H54 (cell line): ENCODE data around the gene BDH1.
"Not testable (repeated sequence)": the region's sequence is repeated elsewhere in the genome, so short reads cannot be mapped to it uniquely, and the experiment has no call there.

ENCODE experiments used
- DNase-seq: peaks from one replicate; pipeline ENCODE4 v3.0.0; 2011; ENCODE audit warnings: low spot score, mixed read lengths; ENCODE audit not compliant: insufficient read length
- FAIRE-seq: peaks from 3 replicates; lab custom pipeline; 2011; peaks lifted over from hg19 to GRCh38; lab: Jason Lieb, UNC
- POLR2A ChIP-seq: IDR thresholded peaks from 2 replicates; pipeline ENCODE4 v1.6.1; 2011; ENCODE audit warnings: low read depth, mild to moderate bottlenecking, low read length

The BDH1 gene

GRCh38 chr3:197523526-197523925 lies 32.2 kb downstream of the BDH1 start:
- DNase-seq (no peak), FAIRE-seq (no peak)
- no peak for TF ChIP-seq POLR2A

- no peak for TF ChIP-seq POLR2A
- DNase-seq (no peak), FAIRE-seq (no peak)
These were observed 32.8 kb downstream of the BDH1 start for GRCh38 chr3:197522881-197523441.

GRCh38 chr3:197522183-197522715 lies 33.5 kb downstream of the BDH1 start:
- TF ChIP-seq POLR2A, result no peak
- DNase-seq (no peak), FAIRE-seq (no peak)

DNA sequence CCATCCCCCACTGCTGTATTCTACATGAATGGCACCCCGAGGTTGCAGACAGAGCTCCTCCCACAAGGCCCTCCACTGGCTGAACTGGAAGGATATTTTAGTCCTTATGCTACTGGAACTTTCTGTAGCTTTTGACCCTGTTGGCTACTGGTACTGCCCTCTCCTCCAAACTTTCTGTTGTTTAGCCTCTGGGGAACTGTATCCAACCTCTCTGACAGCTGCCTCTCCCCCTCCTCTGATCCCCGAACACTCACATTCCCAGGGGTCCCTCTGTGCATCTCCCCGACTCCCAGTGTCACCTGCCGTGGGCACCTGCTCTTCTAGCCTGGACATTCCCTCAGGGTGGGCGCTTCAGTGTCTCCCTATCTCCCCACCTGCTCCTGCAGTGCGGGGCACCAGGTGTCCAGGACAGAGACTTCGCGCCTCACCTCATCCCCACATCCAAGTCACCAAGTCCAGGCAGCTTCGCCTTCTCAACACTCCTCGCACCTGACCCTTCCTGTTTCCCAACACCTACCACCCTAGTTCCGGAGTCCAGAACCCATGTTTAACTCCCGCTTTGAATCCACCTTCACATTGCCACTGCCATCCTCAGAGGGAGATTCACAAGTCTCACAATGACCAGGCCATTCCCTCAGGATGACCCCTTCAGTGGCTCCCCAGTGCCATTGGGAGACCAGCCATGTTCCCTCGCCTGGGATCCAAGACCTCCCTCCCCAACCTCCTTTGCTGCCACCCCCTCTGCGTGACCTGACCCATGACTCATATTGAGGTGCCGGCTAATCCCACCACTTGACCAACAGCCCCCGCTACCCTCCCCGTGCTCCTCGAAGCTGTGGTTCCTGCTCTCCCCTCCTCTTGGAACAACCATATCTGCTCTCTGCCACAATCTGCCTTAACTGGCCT lies 34.2 kb downstream of the BDH1 start:
- FAIRE-seq (no peak), DNase-seq (no peak)
- no peak for TF ChIP-seq POLR2A

- no peak for TF ChIP-seq POLR2A
- DNase-seq (peak; percentile 68), FAIRE-seq (no peak)
These were observed 35.2 kb downstream of the BDH1 start for GRCh38 chr3:197520311-197521276.

GRCh38 chr3:197519801-197520211 lies 36.0 kb downstream of the BDH1 start:
- no peak for TF ChIP-seq POLR2A
- DNase-seq, result no peak
- FAIRE-seq, result no peak

DNA sequence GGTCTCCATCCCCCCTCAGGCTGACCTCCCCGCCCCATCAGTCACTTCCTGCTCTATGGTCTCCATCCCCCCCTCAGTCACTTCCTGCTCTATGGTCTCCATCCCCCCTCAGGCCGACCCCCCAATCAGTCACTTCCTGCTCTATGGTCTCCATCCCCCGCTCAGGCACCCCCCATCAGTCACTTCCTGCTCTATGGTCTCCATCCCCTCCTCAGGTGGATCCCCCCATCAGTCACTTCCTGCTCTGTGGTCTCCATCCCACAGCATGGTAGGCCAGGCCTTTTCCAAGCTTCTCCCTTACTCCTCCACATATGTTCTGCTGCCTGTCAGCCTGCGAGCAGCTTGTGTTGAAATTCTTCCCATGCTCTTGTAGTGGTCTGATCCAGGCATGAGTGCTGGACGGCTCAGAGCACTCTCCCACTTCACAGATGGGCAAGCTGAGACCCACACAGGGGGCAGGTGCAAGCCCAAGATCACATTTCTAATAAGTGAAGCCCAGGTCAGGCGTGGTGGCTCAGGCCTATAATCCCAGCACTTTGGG lies 36.8 kb downstream of the BDH1 start:
- no peak for TF ChIP-seq POLR2A
- FAIRE-seq (no peak), DNase-seq (no peak)

- not testable (repeated sequence) for FAIRE-seq, DNase-seq
These were observed 37.7 kb downstream of the BDH1 start for GRCh38 chr3:197517922-197518683.

GRCh38 chr3:197516890-197517606 lies 38.7 kb downstream of the BDH1 start:
- DNase-seq, FAIRE-seq: not testable (repeated sequence)

DNA sequence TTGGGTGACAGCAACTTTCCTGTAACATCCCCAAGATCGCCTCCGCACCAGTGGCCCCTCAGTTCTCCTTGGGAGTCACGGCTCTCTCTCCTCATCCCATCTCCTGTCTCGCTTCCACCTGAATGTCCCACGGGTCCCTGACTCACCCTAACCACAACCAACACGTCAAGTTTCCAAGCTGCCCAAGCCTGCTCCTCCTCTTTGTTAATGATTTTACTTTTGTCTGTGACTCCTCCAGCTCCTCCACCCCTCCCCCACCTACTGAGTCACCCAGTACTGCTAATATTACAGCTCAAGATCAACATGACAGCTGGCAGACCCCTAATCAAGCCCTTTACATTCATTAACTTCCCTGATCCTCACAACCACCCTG lies 39.3 kb downstream of the BDH1 start:
- DNase-seq (peak; percentile 87), FAIRE-seq (peak; percentile 84)
- TF ChIP-seq POLR2A, result no peak

DNA sequence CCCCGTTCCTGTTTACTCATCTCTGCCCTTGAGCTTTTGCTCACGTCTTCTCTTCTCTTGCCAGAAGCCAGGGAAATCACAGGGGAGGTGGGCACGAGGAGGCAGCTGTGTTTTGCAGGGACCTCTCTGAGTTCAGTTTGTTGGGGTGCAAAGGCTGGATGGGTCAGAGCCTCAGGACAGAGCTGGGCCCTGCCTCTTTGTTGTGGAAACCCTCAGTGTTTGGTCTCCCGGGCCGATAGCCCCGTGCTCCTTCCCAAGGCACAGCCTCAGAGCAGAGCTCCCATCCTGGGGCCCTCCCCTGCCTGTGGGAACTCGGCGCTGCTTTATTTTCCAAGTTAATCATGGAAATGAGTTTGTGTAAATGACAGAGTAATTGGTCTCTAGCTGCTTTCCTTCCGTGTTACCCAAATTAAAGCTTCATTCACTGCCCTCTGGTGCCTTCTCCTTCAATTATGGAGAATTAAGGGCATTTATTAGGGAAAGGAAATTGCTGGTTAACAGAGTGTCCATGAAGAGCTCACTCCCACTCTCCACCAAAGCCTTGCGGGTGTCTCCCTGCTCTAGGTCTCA lies 40.9 kb downstream of the BDH1 start:
- TF ChIP-seq POLR2A, result no peak
- DNase-seq (no peak), FAIRE-seq (no peak)
